GM12801 (cell line): ENCODE measurements around the gene FADS2.

Experiments
- CTCF ChIP-seq: IDR thresholded peaks from one replicate; pipeline ENCODE4 v1.5.1; 2011; ENCODE audit warnings: control low read depth; ENCODE audit not compliant: insufficient read length; ENCODE audit errors: extremely low read depth

The FADS2 gene

DNA sequence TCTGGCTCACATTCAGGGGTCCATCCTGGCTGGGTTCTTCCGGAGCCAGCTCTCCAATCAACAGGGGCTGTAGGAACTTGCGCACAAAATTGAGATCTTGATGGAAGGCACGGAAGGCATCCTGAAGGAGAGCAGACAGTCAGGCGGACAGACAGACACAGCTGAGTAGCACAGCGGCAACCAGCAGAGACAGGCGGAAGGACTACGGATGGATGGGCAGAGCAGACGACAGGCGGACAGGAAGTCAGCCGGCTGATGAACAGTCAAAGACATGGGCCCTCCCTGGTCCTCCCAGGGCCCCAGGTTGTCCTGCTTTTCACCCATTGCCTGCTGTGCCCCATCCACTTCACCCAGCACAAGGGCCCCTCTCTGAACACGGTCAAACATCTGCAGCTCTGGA lies 51.9 kb downstream of the FADS2 start:
- no peak for TF ChIP-seq CTCF

DNA sequence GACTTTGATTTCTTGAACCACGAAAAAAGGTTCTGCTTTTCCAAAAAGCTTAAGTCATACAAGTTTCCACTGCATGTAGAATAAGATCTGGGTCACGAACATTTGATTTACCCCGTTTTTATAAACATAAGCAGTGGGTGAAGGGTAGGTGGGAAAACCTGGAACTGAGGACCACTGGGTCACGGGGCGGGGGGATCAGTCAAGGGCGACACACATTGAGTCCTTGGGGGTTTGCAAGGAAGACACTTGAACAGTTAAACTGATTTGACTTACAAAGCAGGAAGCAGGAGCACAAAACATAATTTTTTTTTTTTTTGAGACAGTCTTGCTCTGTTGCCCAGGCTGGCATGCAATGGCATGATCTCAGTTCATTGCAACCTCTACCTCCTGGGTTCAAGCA lies 52.4 kb downstream of the FADS2 start:
- no peak for TF ChIP-seq CTCF

- no peak for TF ChIP-seq CTCF
These were observed 53.3 kb downstream of the FADS2 start for GRCh38 chr11:61881397-61881796.

DNA sequence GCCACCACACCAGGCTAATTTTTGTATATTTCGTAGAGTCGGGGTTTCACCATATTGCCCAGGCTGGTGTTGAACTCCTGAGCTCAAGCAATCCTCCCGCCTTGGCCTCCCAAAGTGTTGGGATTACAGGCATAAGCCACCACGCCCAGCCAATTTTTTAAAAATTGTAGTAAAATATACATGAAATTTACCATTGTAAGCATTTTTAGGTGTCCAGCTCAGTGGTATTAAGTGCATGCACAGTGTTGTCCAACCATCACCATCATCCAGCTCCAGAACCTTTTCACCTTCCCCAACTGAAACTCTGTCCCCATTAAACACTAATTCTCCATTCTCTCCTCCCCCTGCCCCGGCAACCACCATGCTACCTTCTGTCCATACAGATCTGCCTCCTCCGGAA lies 54.8 kb downstream of the FADS2 start:
- TF ChIP-seq CTCF = no peak

- no peak for TF ChIP-seq CTCF
These were observed 55.2 kb downstream of the FADS2 start for GRCh38 chr11:61883327-61883726.

GRCh38 chr11:61883947-61884346 lies 55.8 kb downstream of the FADS2 start:
- TF ChIP-seq CTCF = no peak

GRCh38 chr11:61885166-61885778 lies 57.2 kb downstream of the FADS2 start:
- no peak for TF ChIP-seq CTCF
